SU-DHL-6 (cell line): ENCODE measurements around the gene TNS4.

Experiments
- CTCF ChIP-seq: fragments of 200-600 bp; sonication (generic); IDR thresholded peaks from one replicate; pipeline ENCODE4 v1.5.1; 2017; ENCODE audit warnings: antibody characterized with exemption, mild to moderate bottlenecking, low read length, moderate library complexity; ENCODE audit not compliant: insufficient read depth, poor library complexity, severe bottlenecking
- EZH2phosphoT487 ChIP-seq: fragments of 200-600 bp; sonication (generic), shearing (Covaris generic); conservative IDR thresholded peaks from 2 replicates; pipeline ENCODE4 v1.6.1; 2018; ENCODE audit warnings: mild to moderate bottlenecking, antibody characterized with exemption, low read length, moderate library complexity, mixed read lengths

DNA sequence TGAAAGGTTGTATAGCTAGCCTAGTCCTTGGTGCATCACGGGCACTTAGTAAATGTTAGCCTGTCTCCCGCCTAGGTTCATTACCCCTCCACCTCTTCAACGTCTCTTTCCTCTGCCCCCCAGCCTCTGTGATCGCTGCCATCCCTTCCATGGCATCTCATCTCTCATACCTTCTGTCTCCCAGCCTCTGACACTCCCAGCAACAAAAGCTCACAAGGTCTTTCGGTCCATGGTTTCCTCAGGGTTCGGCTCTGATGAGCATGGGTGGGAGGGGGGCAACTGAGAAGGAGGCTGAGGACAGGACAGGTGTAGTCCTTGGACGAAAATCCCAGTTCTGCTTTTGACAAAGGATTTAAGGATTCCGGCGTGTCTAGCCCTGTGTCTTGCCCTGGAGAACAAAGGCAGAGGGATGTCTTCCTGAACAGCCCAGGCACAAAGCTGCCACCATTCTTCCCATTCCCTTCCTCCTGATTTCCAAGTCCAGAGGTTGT is 47.1 kb upstream of the TNS4 start:
- TF ChIP-seq CTCF (no peak), EZH2phosphoT487 (no peak)
